HFFc6 (cell line): ENCODE measurements around the gene AUH. TPM values are rescaled to one million over a fixed set of nuclear protein-coding genes. Genes with fewer than 3 reads are reported as not detected.

Experiments
- DNase-seq: peaks from one replicate; pipeline ENCODE4 v3.0.0-alpha.2; 2018
- H3K27ac Mint-ChIP-seq: 2 replicates; pipeline ENCODE4 v1.8.0; 2020; ENCODE audit warnings: mild to moderate bottlenecking, mixed read lengths
- H3K27me3 Mint-ChIP-seq: 2 replicates; pipeline ENCODE4 v1.8.0; 2021; ENCODE audit warnings: mild to moderate bottlenecking, moderate library complexity, mixed read lengths; ENCODE audit not compliant: insufficient read depth
- H3K36me3 Mint-ChIP-seq: 2 replicates; pipeline ENCODE4 v1.8.0; 2021; ENCODE audit warnings: low read depth, mixed read lengths
- H3K4me1 Mint-ChIP-seq: 2 replicates; pipeline ENCODE4 v1.8.0; 2020; ENCODE audit warnings: low read depth, mixed read lengths
- H3K4me3 Mint-ChIP-seq: 2 replicates; pipeline ENCODE4 v1.8.0; 2020; ENCODE audit warnings: mild to moderate bottlenecking, moderate library complexity, mixed read lengths
- H3K9me3 Mint-ChIP-seq: 2 replicates; pipeline ENCODE4 v1.8.0; 2020; ENCODE audit warnings: mild to moderate bottlenecking, mixed read lengths
- total RNA-seq, 6 experiments: library from RNA; stranded (reverse); fragmentation: NEBNext Ultra II Directional; extraction: Animal tissue kit (Norgen Biotek cat#: 25700); gene quantifications; 2 replicates in 1 of 6; 3 replicates in 5 of 6; pipeline ENCODE4 v1.2.3, GENCODE V29; 2021
- TF ChIP-seq, protein P1 (sequence below): fragments of 200-600 bp; sonication (generic); IDR thresholded peaks from 2 replicates; pipeline ENCODE4 v1.5.0; 2021; ENCODE audit warnings: antibody characterized with exemption, mild to moderate bottlenecking

Gene AUH
- total RNA-seq, 6 experiments from 2014 or later: 9.8 to 11.3 (median 10.6) TPM

DNA sequence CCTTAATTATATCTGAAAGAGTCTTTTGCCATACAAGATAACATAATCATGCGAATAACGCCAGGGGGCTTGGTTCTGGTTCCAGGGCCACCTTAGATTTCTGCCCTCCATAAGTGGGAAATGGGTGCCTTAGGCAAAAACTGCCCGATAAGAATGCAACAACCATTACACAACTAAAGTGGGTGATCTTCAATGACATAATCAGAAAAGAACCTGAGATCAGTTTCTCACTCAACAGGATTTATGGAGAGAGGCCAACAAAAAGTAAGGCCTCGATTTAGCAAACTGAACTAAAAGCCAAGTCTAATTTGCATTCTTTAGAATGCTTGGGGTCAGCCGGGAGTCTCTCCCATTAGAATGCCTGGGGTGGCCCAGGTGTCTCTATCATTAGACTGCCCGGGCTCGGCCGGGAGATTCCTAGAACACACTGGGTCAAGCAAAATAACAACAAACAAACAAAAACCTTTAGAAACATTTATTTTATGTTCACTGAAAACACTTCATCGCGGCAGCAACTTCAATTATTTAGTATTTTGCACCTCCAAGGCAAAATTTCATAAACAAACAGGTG is 194.8 kb downstream of the AUH start:
- TF ChIP-seq, protein P1, sequence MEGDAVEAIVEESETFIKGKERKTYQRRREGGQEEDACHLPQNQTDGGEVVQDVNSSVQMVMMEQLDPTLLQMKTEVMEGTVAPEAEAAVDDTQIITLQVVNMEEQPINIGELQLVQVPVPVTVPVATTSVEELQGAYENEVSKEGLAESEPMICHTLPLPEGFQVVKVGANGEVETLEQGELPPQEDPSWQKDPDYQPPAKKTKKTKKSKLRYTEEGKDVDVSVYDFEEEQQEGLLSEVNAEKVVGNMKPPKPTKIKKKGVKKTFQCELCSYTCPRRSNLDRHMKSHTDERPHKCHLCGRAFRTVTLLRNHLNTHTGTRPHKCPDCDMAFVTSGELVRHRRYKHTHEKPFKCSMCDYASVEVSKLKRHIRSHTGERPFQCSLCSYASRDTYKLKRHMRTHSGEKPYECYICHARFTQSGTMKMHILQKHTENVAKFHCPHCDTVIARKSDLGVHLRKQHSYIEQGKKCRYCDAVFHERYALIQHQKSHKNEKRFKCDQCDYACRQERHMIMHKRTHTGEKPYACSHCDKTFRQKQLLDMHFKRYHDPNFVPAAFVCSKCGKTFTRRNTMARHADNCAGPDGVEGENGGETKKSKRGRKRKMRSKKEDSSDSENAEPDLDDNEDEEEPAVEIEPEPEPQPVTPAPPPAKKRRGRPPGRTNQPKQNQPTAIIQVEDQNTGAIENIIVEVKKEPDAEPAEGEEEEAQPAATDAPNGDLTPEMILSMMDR: no peak
- peaks cover 47% of the 10 kb centered on the region for H3K4me1 Mint-ChIP-seq

DNA sequence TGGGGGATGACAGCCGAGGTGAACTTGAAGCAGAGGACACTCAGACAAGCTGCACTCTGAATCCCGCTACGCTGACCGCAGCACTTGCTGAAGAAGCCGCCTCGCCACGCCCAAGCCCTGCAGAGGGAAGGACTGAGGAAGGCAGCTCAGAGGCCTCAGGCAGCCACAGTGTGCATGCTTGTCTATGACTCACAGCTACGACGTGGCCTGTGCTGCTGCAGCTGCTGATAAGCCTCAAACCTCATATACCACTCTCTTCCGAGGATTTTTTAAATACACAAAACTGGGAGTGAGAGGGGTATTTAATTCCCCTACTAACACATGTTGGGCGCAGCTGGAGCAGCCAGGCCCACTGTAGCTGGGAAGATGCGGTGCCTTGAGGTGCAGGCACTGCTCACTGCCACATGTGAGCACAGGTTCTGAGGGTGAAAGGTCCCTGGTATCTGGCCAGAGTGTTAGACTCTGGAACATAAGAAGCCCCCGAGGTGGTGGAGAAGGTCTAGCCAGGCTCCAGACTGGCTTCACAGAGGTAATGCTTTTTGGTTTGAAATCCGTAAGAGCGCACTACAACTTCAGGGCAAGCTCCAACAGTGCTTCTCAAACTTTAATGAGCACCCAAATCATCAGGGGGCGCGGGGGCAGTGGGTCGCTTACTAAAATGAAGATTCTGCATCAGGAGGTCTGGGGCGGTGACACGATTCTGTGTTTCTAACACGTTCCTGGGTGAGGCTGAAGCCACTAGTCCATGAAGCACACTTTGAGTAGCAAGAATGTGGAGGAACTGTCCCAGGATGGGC is 196.8 kb downstream of the AUH start:
- DNase-seq: peak; percentile 97
- Mint-ChIP-seq H3K27me3 (no peaks in the 10 kb centered on the region; the same call in 1 of the 2 replicates), H3K4me1 (peaks cover 56% of the 10 kb centered on the region), H3K9me3 (no peaks in the 10 kb centered on the region), H3K27ac (peak overlapping the region; percentile 92), H3K36me3 (no peaks in the 10 kb centered on the region), H3K4me3 (peak overlapping the region; percentile 70)
- TF ChIP-seq, protein P1: no peak

More for the DNA sequence above, 194.8 kb downstream of the AUH start:
- Mint-ChIP-seq H3K9me3 (peaks cover 16% of the 10 kb centered on the region), H3K4me3 (no peak overlapping the region), H3K36me3 (peaks cover 16% of the 10 kb centered on the region), H3K27me3 (no peaks in the 10 kb centered on the region; the same call in 1 of the 2 replicates), H3K27ac (peak overlapping the region; percentile 41; the same call in 1 of the 2 replicates)
- peak; percentile 31 for DNase-seq

Other genes with a start within 250 kb of the AUH start
- gene NFIL3, start 61.9 kb upstream of the AUH start, total RNA-seq: 10 to 100 TPM; 11.8 to 18.5 (median 17.4) TPM